ENCODE measurements around the gene C2CD4B.

- TF ChIP-seq CTCF (IDR thresholded peaks at IDR 0.05), result no peak
- no peak for TF ChIP-seq POLR2A (IDR thresholded peaks at IDR 0.05)
Observed at GRCh38 chr15:62164014-62164395, 1.1 kb downstream of the C2CD4B start.
